ENCODE data around the gene FTO. TPM values are rescaled to one million over a fixed set of nuclear protein-coding genes. Genes with fewer than 3 reads are reported as not detected.

Gene FTO
- total RNA-seq, 1 experiment from 2014 or later: 125 TPM

DNA sequence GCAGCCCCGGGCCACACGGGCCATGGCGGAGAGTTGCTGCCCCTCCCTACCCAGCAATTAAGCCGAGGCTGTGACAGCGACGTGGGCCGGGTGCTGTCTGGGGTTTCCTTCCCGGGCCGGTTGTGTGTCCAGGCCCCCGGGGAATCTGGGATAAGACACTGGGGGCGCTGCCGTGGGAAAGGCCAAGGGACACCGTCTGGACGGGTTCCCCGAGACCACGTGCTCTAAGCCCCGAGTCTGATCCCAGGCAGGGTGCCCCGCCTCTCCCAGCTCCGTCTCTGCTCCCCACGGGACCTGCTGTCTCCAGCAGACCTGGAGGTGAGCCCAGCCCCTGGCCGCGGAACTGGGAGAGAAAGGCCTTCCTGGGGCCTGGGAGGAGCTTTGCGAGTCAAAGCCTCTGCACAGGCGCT lies 490.4 kb downstream of the FTO start:
- Histone ChIP-seq H3K9ac (ENCODE audit: low read length) (peak overlapping the region; percentile 60; the same call in 1 of the 2 replicates), H3K27me3 (ENCODE audit: low read length) (no peaks in the 10 kb centered on the region), H3K4me3 (ENCODE audit: low read length) (no peak overlapping the region), H3K4me2 (ENCODE audit: low read depth, low read length, poor library complexity, severe bottlenecking) (peak overlapping the region; percentile 58), H3K4me1 (ENCODE audit: low read length) (peaks cover 7% of the 10 kb centered on the region), H3K9me3 (ENCODE audit: low read length) (no peaks in the 10 kb centered on the region), H2AFZ (ENCODE audit: low read length) (peak overlapping the region; percentile 99), H3K79me2 (ENCODE audit: low read length) (no peaks in the 10 kb centered on the region), H3K27ac (ENCODE audit: low read length) (no peak overlapping the region), H3K9me2 (replicated peaks; ENCODE audit: insufficient read depth, low read length) (no peaks in the 10 kb centered on the region), H3K36me3 (ENCODE audit: insufficient read depth, low read length) (no peaks in the 10 kb centered on the region), H4K20me1 (ENCODE audit: insufficient read depth, low read depth, low read length) (no peaks in the 10 kb centered on the region)
- DNase-seq: no peak

- no peaks in the 10 kb centered on the region for H3K36me3 ChIP-seq (ENCODE audit: insufficient read depth, low read length)
- no peaks in the 10 kb centered on the region for H3K27me3 ChIP-seq (ENCODE audit: low read length)
- DNase-seq: no peak
- peaks cover 7% of the 10 kb centered on the region for H3K4me1 ChIP-seq (ENCODE audit: low read length)
- no peaks in the 10 kb centered on the region for H4K20me1 ChIP-seq (ENCODE audit: insufficient read depth, low read depth, low read length)
- no peak overlapping the region for H2AFZ ChIP-seq (ENCODE audit: low read length)
- no peak overlapping the region for H3K4me3 ChIP-seq (ENCODE audit: low read length)
- no peak overlapping the region for H3K4me2 ChIP-seq (ENCODE audit: low read depth, low read length, poor library complexity, severe bottlenecking)
- H3K9ac ChIP-seq (ENCODE audit: low read length): no peak overlapping the region
- no peaks in the 10 kb centered on the region for H3K79me2 ChIP-seq (ENCODE audit: low read length)
- peaks cover 4% of the 10 kb centered on the region; the same call in 1 of the 2 replicates for H3K9me3 ChIP-seq (ENCODE audit: low read length)
- no peaks in the 10 kb centered on the region for H3K9me2 ChIP-seq (replicated peaks; ENCODE audit: insufficient read depth, low read length)
- no peak overlapping the region for H3K27ac ChIP-seq (ENCODE audit: low read length)
These were observed 493.8 kb downstream of the FTO start for GRCh38 chr16:54197758-54198157.

DNA sequence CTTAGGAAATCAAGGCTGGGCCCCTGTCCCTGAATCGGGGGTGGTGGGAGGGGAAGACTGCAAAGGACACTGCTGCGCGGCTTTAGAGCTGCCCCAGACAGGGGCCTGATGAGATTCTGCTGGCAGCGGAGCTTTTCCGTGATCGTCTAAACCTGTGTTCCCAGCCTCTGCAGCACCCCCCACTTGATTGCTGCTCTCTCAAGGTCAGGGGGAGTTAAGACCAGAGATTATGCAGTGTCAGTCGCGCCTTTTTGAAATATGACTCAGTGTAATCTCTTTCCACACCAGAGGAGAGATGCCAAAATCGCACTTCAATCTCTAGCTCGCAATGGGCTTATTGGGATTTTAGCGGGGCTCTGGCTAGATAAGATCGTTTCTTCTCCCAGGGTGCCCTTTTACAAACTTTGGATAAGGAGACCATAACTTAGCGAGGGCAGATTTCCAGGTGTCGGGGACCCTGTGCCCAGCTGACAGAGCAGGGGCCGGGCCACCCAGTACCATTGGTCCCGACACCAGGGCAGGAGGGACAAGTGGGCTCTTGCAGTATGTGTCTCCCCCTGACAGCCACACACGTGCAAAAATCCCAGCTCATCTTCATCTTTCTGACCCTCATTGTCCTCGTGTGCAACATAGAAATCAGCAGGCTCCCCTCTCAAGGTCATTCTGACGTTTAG lies 495.7 kb downstream of the FTO start:
- peaks cover 4% of the 10 kb centered on the region; the same call in 1 of the 2 replicates for H3K9me3 ChIP-seq (ENCODE audit: low read length)
- DNase-seq: no peak
- H3K9me2 ChIP-seq (replicated peaks; ENCODE audit: insufficient read depth, low read length): no peaks in the 10 kb centered on the region
- H3K27me3 ChIP-seq (ENCODE audit: low read length): no peaks in the 10 kb centered on the region
- H3K27ac ChIP-seq (ENCODE audit: low read length): no peak overlapping the region
- no peaks in the 10 kb centered on the region for H3K4me1 ChIP-seq (ENCODE audit: low read length)
- H2AFZ ChIP-seq (ENCODE audit: low read length): no peak overlapping the region
- no peaks in the 10 kb centered on the region for H4K20me1 ChIP-seq (ENCODE audit: insufficient read depth, low read depth, low read length)
- no peaks in the 10 kb centered on the region for H3K79me2 ChIP-seq (ENCODE audit: low read length)
- H3K4me3 ChIP-seq (ENCODE audit: low read length): no peak overlapping the region
- H3K36me3 ChIP-seq (ENCODE audit: insufficient read depth, low read length): no peaks in the 10 kb centered on the region
- H3K4me2 ChIP-seq (ENCODE audit: low read depth, low read length, poor library complexity, severe bottlenecking): no peak overlapping the region
- no peak overlapping the region for H3K9ac ChIP-seq (ENCODE audit: low read length)

GRCh38 chr16:54200161-54200534 lies 496.2 kb downstream of the FTO start:
- no peaks in the 10 kb centered on the region for H3K27me3 ChIP-seq (ENCODE audit: low read length)
- H3K4me2 ChIP-seq (ENCODE audit: low read depth, low read length, poor library complexity, severe bottlenecking): no peak overlapping the region
- no peaks in the 10 kb centered on the region for H3K36me3 ChIP-seq (ENCODE audit: insufficient read depth, low read length)
- H3K9ac ChIP-seq (ENCODE audit: low read length): no peak overlapping the region
- DNase-seq: no peak
- H3K79me2 ChIP-seq (ENCODE audit: low read length): no peaks in the 10 kb centered on the region
- no peak overlapping the region for H3K4me3 ChIP-seq (ENCODE audit: low read length)
- no peaks in the 10 kb centered on the region for H3K4me1 ChIP-seq (ENCODE audit: low read length)
- no peak overlapping the region for H3K27ac ChIP-seq (ENCODE audit: low read length)
- H3K9me2 ChIP-seq (replicated peaks; ENCODE audit: insufficient read depth, low read length): no peaks in the 10 kb centered on the region
- no peak overlapping the region for H2AFZ ChIP-seq (ENCODE audit: low read length)
- H3K9me3 ChIP-seq (ENCODE audit: low read length): peaks cover 4% of the 10 kb centered on the region; the same call in 1 of the 2 replicates
- H4K20me1 ChIP-seq (ENCODE audit: insufficient read depth, low read depth, low read length): no peaks in the 10 kb centered on the region

GRCh38 chr16:54200720-54201119 lies 496.8 kb downstream of the FTO start:
- Histone ChIP-seq H3K9ac (ENCODE audit: low read length) (no peak overlapping the region), H3K4me2 (ENCODE audit: low read depth, low read length, poor library complexity, severe bottlenecking) (no peak overlapping the region), H3K4me3 (ENCODE audit: low read length) (no peak overlapping the region), H3K4me1 (ENCODE audit: low read length) (no peaks in the 10 kb centered on the region), H3K9me3 (ENCODE audit: low read length) (peaks cover 4% of the 10 kb centered on the region; the same call in 1 of the 2 replicates), H2AFZ (ENCODE audit: low read length) (no peak overlapping the region), H3K79me2 (ENCODE audit: low read length) (no peaks in the 10 kb centered on the region), H3K27ac (ENCODE audit: low read length) (no peak overlapping the region), H3K9me2 (replicated peaks; ENCODE audit: insufficient read depth, low read length) (no peaks in the 10 kb centered on the region), H4K20me1 (ENCODE audit: insufficient read depth, low read depth, low read length) (no peaks in the 10 kb centered on the region), H3K27me3 (ENCODE audit: low read length) (no peaks in the 10 kb centered on the region), H3K36me3 (ENCODE audit: insufficient read depth, low read length) (no peaks in the 10 kb centered on the region)
- DNase-seq: no peak

DNA sequence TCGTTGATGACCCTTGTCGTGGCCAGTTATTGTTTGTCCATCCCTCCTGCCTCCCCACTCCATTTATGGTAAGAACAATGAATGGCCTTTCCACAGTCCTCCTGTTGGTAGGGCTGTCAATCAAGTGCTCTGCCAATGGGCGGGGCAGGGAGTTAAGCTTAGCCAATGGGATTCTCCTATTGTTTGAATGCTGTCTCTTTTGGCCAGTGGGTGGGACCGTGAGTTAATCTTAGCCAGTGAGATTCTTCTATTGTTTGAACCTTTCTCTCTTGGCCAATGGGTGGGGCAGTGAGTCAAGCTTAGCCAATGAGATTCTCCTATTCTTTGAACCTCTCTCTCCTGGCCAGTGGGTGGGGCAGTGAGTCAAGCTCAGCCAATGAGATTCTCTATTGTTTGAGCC lies 497.2 kb downstream of the FTO start:
- H3K27ac ChIP-seq (ENCODE audit: low read length): no peak overlapping the region
- H3K27me3 ChIP-seq (ENCODE audit: low read length): no peaks in the 10 kb centered on the region
- no peaks in the 10 kb centered on the region for H3K36me3 ChIP-seq (ENCODE audit: insufficient read depth, low read length)
- H3K9me2 ChIP-seq (replicated peaks; ENCODE audit: insufficient read depth, low read length): no peaks in the 10 kb centered on the region
- H3K4me3 ChIP-seq (ENCODE audit: low read length): no peak overlapping the region
- peaks cover 4% of the 10 kb centered on the region; the same call in 1 of the 2 replicates for H3K9me3 ChIP-seq (ENCODE audit: low read length)
- H3K79me2 ChIP-seq (ENCODE audit: low read length): no peaks in the 10 kb centered on the region
- H3K4me2 ChIP-seq (ENCODE audit: low read depth, low read length, poor library complexity, severe bottlenecking): no peak overlapping the region
- no peak overlapping the region for H2AFZ ChIP-seq (ENCODE audit: low read length)
- no peaks in the 10 kb centered on the region for H3K4me1 ChIP-seq (ENCODE audit: low read length)
- H3K9ac ChIP-seq (ENCODE audit: low read length): no peak overlapping the region
- H4K20me1 ChIP-seq (ENCODE audit: insufficient read depth, low read depth, low read length): no peaks in the 10 kb centered on the region
- DNase-seq: peak; percentile 66

Small RNA genes within 50 kb of the gene (small RNA-seq; reads per million reads assigned to genes)
- not detected for gene AC007347.2

Other genes starting within 250 kb of the FTO start
- 9.0 and 15.8 TPM in 2 replicates for gene AKTIP, start 200.9 kb upstream of the FTO start, total RNA-seq (2014; rRNA removed; shearing (Covaris generic); ENCODE audit: low replicate concordance)
- gene RPGRIP1L, start 297 bp upstream of the FTO start, total RNA-seq (2014; rRNA removed; shearing (Covaris generic); ENCODE audit: low replicate concordance): 19.1 and 25.1 TPM in 2 replicates

Measured in Karpas-422 (cell line).